Lower lobe of right lung (tissue), 2 donors: Measurements from ENCODE around the gene CHCHD5. TPM values are rescaled to one million over a fixed set of nuclear protein-coding genes. Genes with fewer than 3 reads are reported as not detected.
A peak's percentile ranks its signal among the peaks of the same experiment; 100 is the strongest.

Source experiments
- ATAC-seq, 2 donors: fragments of 200-7000 bp; cut with Tn5 transposase; one replicate each; pipeline ENCODE4 v1.9.1; 2020 to 2022; ENCODE audit warnings: mild to moderate bottlenecking in 2 of 2, moderate library complexity in 2 of 2
- DNase-seq: peaks from one replicate; pipeline ENCODE4 v3.0.0-alpha.2; 2020
- H3K27ac ChIP-seq: fragments of 200-600 bp; one replicate; pipeline ENCODE4 v1.8.0; 2022
- H3K27me3 ChIP-seq: fragments of 200-600 bp; one replicate; pipeline ENCODE4 v1.8.0; 2022; ENCODE audit warnings: low read depth
- H3K36me3 ChIP-seq: fragments of 200-600 bp; one replicate; pipeline ENCODE4 v1.8.0; 2022; ENCODE audit warnings: mild to moderate bottlenecking
- H3K4me1 ChIP-seq: fragments of 200-600 bp; one replicate; pipeline ENCODE4 v1.8.0; 2022
- H3K4me3 ChIP-seq: fragments of 200-600 bp; one replicate; pipeline ENCODE4 v1.8.0; 2022; ENCODE audit warnings: mild to moderate bottlenecking
- H3K9me3 ChIP-seq: fragments of 200-600 bp; one replicate; pipeline ENCODE4 v1.8.0; 2022
- CTCF ChIP-seq: fragments of 200-600 bp; IDR thresholded peaks from one replicate; pipeline ENCODE4 v1.8.0; 2022; ENCODE audit warnings: antibody characterized with exemption, mild to moderate bottlenecking
- intact Hi-C: fragments of 100-400 bp; cut with DNase I; formaldehyde crosslinking; loops from one replicate; pipeline ENCODE4 v1.11.0; 2022
- total RNA-seq: library from RNA; stranded (reverse); fragmentation: NEBNext Ultra II Directional; extraction: Animal tissue kit (Norgen Biotek cat#: 25700); gene quantifications from one replicate; pipeline ENCODE4 v1.2.1, GENCODE V29; 2021
- donor health status: DM: no; HTN: yes; CAD: no; lungs with severe emphysema.

The CHCHD5 gene
- total RNA-seq, 1 donor from 2014 or later = 23.0 TPM

GRCh38 chr2:112634153-112634873, 49.9 kb downstream of the CHCHD5 start:
- H3K4me3 ChIP-seq = no peak overlapping the region
- no peaks in the 10 kb centered on the region for H3K9me3 ChIP-seq
- no peaks in the 10 kb centered on the region for H3K36me3 ChIP-seq
- no peak for DNase-seq
- H3K27me3 ChIP-seq = no peaks in the 10 kb centered on the region
- peak in 1 of 2 donors; percentile 5 for ATAC-seq
- TF ChIP-seq CTCF = no peak
- intact Hi-C loops = no loop called here
- peaks cover 22% of the 10 kb centered on the region for H3K4me1 ChIP-seq
- H3K27ac ChIP-seq = no peak overlapping the region

GRCh38 chr2:112634874-112635157, 50.4 kb downstream of the CHCHD5 start:
- intact Hi-C loops = no loop called here
- DNase-seq (no peak), ATAC-seq (no peak)

GRCh38 chr2:112636605-112637288, 52.3 kb downstream of the CHCHD5 start:
- no peaks in the 10 kb centered on the region for H3K9me3 ChIP-seq
- H3K4me1 ChIP-seq = peaks cover 4% of the 10 kb centered on the region
- no peaks in the 10 kb centered on the region for H3K27me3 ChIP-seq
- DNase-seq (no peak), ATAC-seq (no peak)
- H3K4me3 ChIP-seq = no peak overlapping the region
- no peak overlapping the region for H3K27ac ChIP-seq
- TF ChIP-seq CTCF = no peak
- intact Hi-C loops = no loop called here
- H3K36me3 ChIP-seq = no peaks in the 10 kb centered on the region

More at GRCh38 chr2:112634874-112635157, 50.4 kb downstream of the CHCHD5 start:
- no peaks in the 10 kb centered on the region for H3K36me3 ChIP-seq
- no peaks in the 10 kb centered on the region for H3K9me3 ChIP-seq
- TF ChIP-seq CTCF = no peak
- H3K4me1 ChIP-seq = peaks cover 22% of the 10 kb centered on the region
- H3K27me3 ChIP-seq = no peaks in the 10 kb centered on the region
- H3K4me3 ChIP-seq = no peak overlapping the region
- no peak overlapping the region for H3K27ac ChIP-seq

- intact Hi-C loops = no loop called here
- Histone ChIP-seq H3K4me3 (no peak overlapping the region), H3K27me3 (no peaks in the 10 kb centered on the region), H3K27ac (no peak overlapping the region), H3K9me3 (no peaks in the 10 kb centered on the region), H3K4me1 (no peaks in the 10 kb centered on the region), H3K36me3 (no peaks in the 10 kb centered on the region)
- ATAC-seq (no peak), DNase-seq (no peak)
- no peak for TF ChIP-seq CTCF
Observed at GRCh38 chr2:112637289-112637660, 52.9 kb downstream of the CHCHD5 start.

Other genes starting within 250 kb of the CHCHD5 start
- 16.0 TPM for gene RGPD8, start 151.0 kb upstream of the CHCHD5 start, total RNA-seq
- 48.5 TPM for gene TTL, start 102.5 kb upstream of the CHCHD5 start, total RNA-seq
- gene POLR1B, start 42.1 kb upstream of the CHCHD5 start, total RNA-seq = 12.3 TPM
- gene SLC20A1, start 61.3 kb downstream of the CHCHD5 start, total RNA-seq = 43.5 TPM
- gene NT5DC4, start 136.4 kb downstream of the CHCHD5 start, total RNA-seq = 0.53 TPM
- gene CKAP2L, start 180.0 kb downstream of the CHCHD5 start, total RNA-seq = 1.3 TPM
- 2.1 TPM for gene IL1A, start 199.9 kb downstream of the CHCHD5 start, total RNA-seq